Stimulated activated CD4-positive, alpha-beta T cell treated with anti-CD3 and anti-CD28 coated beads, Interleukin-12 subunit alpha, Interleukin-12 subunit beta, amount 100 ng/mL, for 4 hours (primary cell): Measurements from ENCODE around the gene CRYBA1.
"Not testable (repeated sequence)": the region's sequence is repeated elsewhere in the genome, so short reads cannot be mapped to it uniquely, and the experiment has no call there.

Source experiments
- DNase-seq: peaks from one replicate; pipeline ENCODE4 v3.0.0-alpha.2; 2020

Gene CRYBA1

GRCh38 chr17:29238133-29238850, 8.4 kb upstream of the CRYBA1 start:
- no peak for DNase-seq

GRCh38 chr17:29240477-29240876, 6.2 kb upstream of the CRYBA1 start:
- no peak for DNase-seq

- DNase-seq = no peak
Measured at GRCh38 chr17:29240968-29241963, 5.4 kb upstream of the CRYBA1 start.

- DNase-seq = no peak
Measured at GRCh38 chr17:29242051-29242450, 4.6 kb upstream of the CRYBA1 start.

GRCh38 chr17:29242790-29243189, 3.9 kb upstream of the CRYBA1 start:
- DNase-seq = no peak

GRCh38 chr17:29243792-29244191, 2.9 kb upstream of the CRYBA1 start:
- no peak for DNase-seq

- no peak for DNase-seq
Measured at GRCh38 chr17:29245401-29245800, 1.3 kb upstream of the CRYBA1 start.

GRCh38 chr17:29247219-29247618, 560 bp downstream of the CRYBA1 start:
- DNase-seq = no peak

- no peak for DNase-seq
Measured at GRCh38 chr17:29248845-29249244, 2.2 kb downstream of the CRYBA1 start.

GRCh38 chr17:29250666-29251065, 4.0 kb downstream of the CRYBA1 start:
- no peak for DNase-seq

GRCh38 chr17:29251184-29251583, 4.5 kb downstream of the CRYBA1 start:
- no peak for DNase-seq

GRCh38 chr17:29252101-29252791, 5.6 kb downstream of the CRYBA1 start:
- DNase-seq = no peak

GRCh38 chr17:29253037-29253436, 6.4 kb downstream of the CRYBA1 start:
- no peak for DNase-seq

GRCh38 chr17:29255926-29256522, 9.4 kb downstream of the CRYBA1 start:
- no peak for DNase-seq

GRCh38 chr17:29256735-29257466, 10.2 kb downstream of the CRYBA1 start:
- DNase-seq = no peak

- DNase-seq = no peak
Measured at GRCh38 chr17:29257756-29258155, 11.1 kb downstream of the CRYBA1 start.

- no peak for DNase-seq
Measured at GRCh38 chr17:29263916-29264315, 17.3 kb downstream of the CRYBA1 start.

GRCh38 chr17:29271980-29272379, 25.3 kb downstream of the CRYBA1 start:
- DNase-seq = not testable (repeated sequence)

GRCh38 chr17:29273924-29274323, 27.3 kb downstream of the CRYBA1 start:
- DNase-seq = no peak

- DNase-seq = no peak
Measured at GRCh38 chr17:29278692-29279091, 32.0 kb downstream of the CRYBA1 start.

GRCh38 chr17:29279397-29280070, 32.9 kb downstream of the CRYBA1 start:
- no peak for DNase-seq

- DNase-seq = no peak
Measured at GRCh38 chr17:29283496-29283895, 36.8 kb downstream of the CRYBA1 start.
